Measurements from ENCODE around the gene THY1. TPM values are rescaled to one million over a fixed set of nuclear protein-coding genes. Genes with fewer than 3 reads are reported as not detected.

Gene THY1
- total and polyA plus RNA-seq, 9 of the 15 experiments (the other 6 are each of a cell fraction or from before 2014, with no cell fraction given), result 0.07 to 0.40 (median 0.16) TPM; not detected in 5

- POLR2A ChIA-PET, result interaction anchor here (0.6 to 1.3 kb wide), 2 partner anchors 20 to 89 kb away, joined by 3 to 4 read pairs; no protein-coding TSS in a partner anchor
- CTCF ChIA-PET (ENCODE audit: low intra/inter-chr PET ratio), result no interaction called here
- Histone ChIP-seq H3K27me3 (ENCODE audit: control insufficient read depth in 2 of 2, insufficient read depth in 2 of 2, low read length in 2 of 2) (peaks cover 0 to 5% of the 10 kb centered on the region in 2 experiments; a peak in 1 of 5 replicates), H3K9me1 (ENCODE audit: control insufficient read depth, insufficient read depth, low read length) (no peaks in the 10 kb centered on the region), H2AFZ (ENCODE audit: low read depth, low read length) (peak overlapping the region; percentile 67), H4K20me1 (replicated peaks; ENCODE audit: control insufficient read depth, insufficient read depth, low read length) (no peaks in the 10 kb centered on the region), H3K27ac (ENCODE audit: extremely low read depth, low read depth, low read length) (no peak overlapping the region; the same call in 2 of the 3 replicates), H3K9ac (ENCODE audit: insufficient read depth in 1 of 2, low read depth in 2 of 2, low read length in 2 of 2) (no peak overlapping the region), H3K4me1 (replicated peaks in 1 of 2; ENCODE audit: control insufficient read depth in 2 of 2, insufficient read depth in 2 of 2, low read length in 2 of 2) (peaks cover 5 to 23% of the 10 kb centered on the region in 2 experiments; a peak in 3 of 5 replicates), H3K79me2 (ENCODE audit: control insufficient read depth, insufficient read depth, low read length) (no peaks in the 10 kb centered on the region), H3K4me2 (ENCODE audit: insufficient read depth, low read length) (no peak overlapping the region), H3K36me3 (ENCODE audit: control insufficient read depth, insufficient read depth, low read length) (no peaks in the 10 kb centered on the region), H3K9me3 (replicated peaks; ENCODE audit: control insufficient read depth, insufficient read depth, low read depth, low read length) (no peaks in the 10 kb centered on the region), H3K4me3 (no peak overlapping the region)
- ATAC-seq, result peak; percentile 89
- FAIRE-seq, result peak; percentile 72
- 12% methylated on average over 5 of the region's 5 CpGs for WGBS (ENCODE audit: insufficient coverage, low coverage, missing lambda C conversion rate)
- BruUV-seq (replicated peaks), result no TSS peak
- in situ Hi-C loops (cut with MboI), result no loop called here
- intact Hi-C loops (cut with micrococcal nuclease), result loop anchor here (5.0 kb wide), 1 partner anchor 45 kb away; no protein-coding TSS in a partner anchor
- DNase-seq (ENCODE audit: extremely low read depth in 1 of 4, low spot score in 3 of 4), result peak; percentile 57 to 71 (median 62)
- TF ChIP-seq ZNF395 (CRISPR knock-in tag; IDR thresholded peaks at IDR 0.05) (no peak), MNT (conservative IDR thresholded peaks at IDR 0.05) (peak; percentile 38 to 47; a peak in 2 of 4 replicates), JUND (IDR thresholded peaks at IDR 0.05; ENCODE audit: borderline replicate concordance, low read depth, low read length) (peak; percentile 81), JUND (tag; IDR thresholded peaks at IDR 0.05; ENCODE audit: borderline replicate concordance, low read depth, low read length) (peak; percentile 64; the same call in 1 of the 3 replicates), FOSL1 (tag; conservative IDR thresholded peaks at IDR 0.05) (peak; percentile 85), RAD51 (IDR thresholded peaks at IDR 0.05; ENCODE audit: borderline replicate concordance, low read depth) (peak; percentile 90), CREM (IDR thresholded peaks at IDR 0.05; ENCODE audit: low read depth) (0 out of 2 replicates have a peak, but pooled peaks have one; percentile 5), ZNF507 (tag; conservative IDR thresholded peaks at IDR 0.05) (no peak), CEBPG (CRISPR knock-in tag; IDR thresholded peaks at IDR 0.05) (0 out of 2 replicates have a peak, but pooled peaks have one; percentile 15), CEBPG (tag; conservative IDR thresholded peaks at IDR 0.05 in 1 of 2, IDR thresholded peaks at IDR 0.05 in 1 of 2) (peak; percentile 17 to 79; a peak in 3 of 4 replicates)
- TF ChIP-seq, protein P1, sequence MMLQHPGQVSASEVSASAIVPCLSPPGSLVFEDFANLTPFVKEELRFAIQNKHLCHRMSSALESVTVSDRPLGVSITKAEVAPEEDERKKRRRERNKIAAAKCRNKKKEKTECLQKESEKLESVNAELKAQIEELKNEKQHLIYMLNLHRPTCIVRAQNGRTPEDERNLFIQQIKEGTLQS (IDR thresholded peaks at IDR 0.05), result peak; percentile 82
- TF ChIP-seq, protein P1 (CRISPR knock-in tag; conservative IDR thresholded peaks at IDR 0.05), result no peak
These were observed 4.3 kb upstream of the THY1 start for GRCh38 chr11:119427279-119427678.
